ENCODE measurements around the gene RAB10. TPM values are rescaled to one million over a fixed set of nuclear protein-coding genes. Genes with fewer than 3 reads are reported as not detected.

Gene RAB10
- polyA plus RNA-seq (139 to 252 TPM (median 161 TPM) in 3 replicates), polyA minus RNA-seq (27.3 to 149 TPM (median 105 TPM) in 3 replicates)
- polyA plus RNA-seq (2011; ENCODE audit: low read depth): 328 TPM
- polyA plus RNA-seq (2011; cell fraction: cytosol; rRNA removed): 225 and 344 TPM in 2 replicates
- 141 and 287 TPM in 2 replicates for polyA plus RNA-seq (2011; cell fraction: nucleus; rRNA removed)
- 176 and 274 TPM in 2 replicates for polyA plus RNA-seq (2012; ENCODE audit: low replicate concordance)
- 202 TPM for polyA minus RNA-seq (2011; cell fraction: cytosol; rRNA and poly(A)+ RNA removed)
- 73.4 and 110 TPM in 2 replicates for polyA minus RNA-seq (2011; cell fraction: nucleus; rRNA and poly(A)+ RNA removed)

- Histone ChIP-seq H3K79me2 (ENCODE audit: control insufficient read depth, insufficient read depth, low read length) (peaks cover 53% of the 10 kb centered on the region), H3K36me3 (ENCODE audit: control insufficient read depth in 2 of 2, extremely low read depth in 1 of 2, insufficient read depth in 2 of 2, low read length in 2 of 2) (peaks cover 3 to 9% of the 10 kb centered on the region in 2 experiments), H3K9me3 (ENCODE audit: control insufficient read depth, low read depth, low read length) (no peaks in the 10 kb centered on the region), H3K4me3 (ENCODE audit: control insufficient read depth in 2 of 3, extremely low read depth in 1 of 3, insufficient read depth in 2 of 3, low read depth in 1 of 3, low read length in 3 of 3) (peak within 1 kb of the TSS; percentile 80 to 87 (median 86)), H3K4me1 (ENCODE audit: control insufficient read depth, extremely low read depth, insufficient read depth, low read length) (peaks cover 15% of the 10 kb centered on the region), H4K20me1 (ENCODE audit: control insufficient read depth, extremely low read depth, insufficient read depth, low read length) (peaks cover 23% of the 10 kb centered on the region), H3K4me2 (ENCODE audit: control insufficient read depth, extremely low read depth, insufficient read depth, low read depth, low read length) (peak within 1 kb of the TSS; percentile 93), H3K27me3 (ENCODE audit: control insufficient read depth, extremely low read depth, insufficient read depth, low read length) (no peaks in the 10 kb centered on the region), H3K9me1 (ENCODE audit: control insufficient read depth, extremely low read depth, insufficient read depth, low read length) (no peaks in the 10 kb centered on the region), H3K27ac (ENCODE audit: control insufficient read depth, insufficient read depth, low read length) (peak within 1 kb of the TSS; percentile 99), H3K9ac (ENCODE audit: control insufficient read depth, extremely low read depth, insufficient read depth, low read length) (peak within 1 kb of the TSS; percentile 98), H2AFZ (ENCODE audit: control insufficient read depth, low read length) (peak within 1 kb of the TSS; percentile 80)
- FAIRE-seq (peak; percentile 41), DNase-seq (ENCODE audit: low read depth, low spot score) (peak; percentile 97)
- TF ChIP-seq EZH2 (IDR thresholded peaks at IDR 0.05; ENCODE audit: low read length): no peak
- TF ChIP-seq CTCF (optimal IDR thresholded peaks at IDR 0.05 in 1 of 3, IDR thresholded peaks at IDR 0.05 in 1 of 3, conservative IDR thresholded peaks at IDR 0.05 in 1 of 3; ENCODE audit: extremely low read depth in 1 of 3, insufficient read depth in 2 of 3, low read length in 3 of 3): no peak
- dilution Hi-C loops (cut with MboI; ENCODE audit: extremely low pct_ligation_motif_present, low sequenced_read_pairs): no loop called here
Measured at GRCh38 chr2:26033818-26034636, at the start of gene RAB10. RAB10 (plus strand) TSS chr2:26034084; CDS start chr2:26034609, 525 bp downstream.

- no peaks in the 10 kb centered on the region for H3K36me3 ChIP-seq (ENCODE audit: control insufficient read depth in 2 of 2, extremely low read depth in 1 of 2, insufficient read depth in 2 of 2, low read length in 2 of 2)
- FAIRE-seq (no peak), DNase-seq (ENCODE audit: low read depth, low spot score) (no peak)
- H3K9ac ChIP-seq (ENCODE audit: control insufficient read depth, extremely low read depth, insufficient read depth, low read length): no peak overlapping the region
- H4K20me1 ChIP-seq (ENCODE audit: control insufficient read depth, extremely low read depth, insufficient read depth, low read length): no peaks in the 10 kb centered on the region
- H3K79me2 ChIP-seq (ENCODE audit: control insufficient read depth, insufficient read depth, low read length): no peaks in the 10 kb centered on the region
- no peak overlapping the region for H3K27ac ChIP-seq (ENCODE audit: control insufficient read depth, insufficient read depth, low read length)
- no peak overlapping the region for H3K4me2 ChIP-seq (ENCODE audit: control insufficient read depth, extremely low read depth, insufficient read depth, low read depth, low read length)
- H2AFZ ChIP-seq (ENCODE audit: control insufficient read depth, low read length): no peak overlapping the region
- no peaks in the 10 kb centered on the region for H3K9me3 ChIP-seq (ENCODE audit: control insufficient read depth, low read depth, low read length)
- dilution Hi-C loops (cut with MboI; ENCODE audit: extremely low pct_ligation_motif_present, low sequenced_read_pairs): no loop called here
- H3K4me1 ChIP-seq (ENCODE audit: control insufficient read depth, extremely low read depth, insufficient read depth, low read length): peaks cover 8% of the 10 kb centered on the region
- no peaks in the 10 kb centered on the region for H3K9me1 ChIP-seq (ENCODE audit: control insufficient read depth, extremely low read depth, insufficient read depth, low read length)
- no peak overlapping the region for H3K4me3 ChIP-seq (ENCODE audit: control insufficient read depth in 2 of 3, extremely low read depth in 1 of 3, insufficient read depth in 2 of 3, low read depth in 1 of 3, low read length in 3 of 3)
- H3K27me3 ChIP-seq (ENCODE audit: control insufficient read depth, extremely low read depth, insufficient read depth, low read length): no peaks in the 10 kb centered on the region
- no peak for TF ChIP-seq CTCF (optimal IDR thresholded peaks at IDR 0.05 in 1 of 3, IDR thresholded peaks at IDR 0.05 in 1 of 3, conservative IDR thresholded peaks at IDR 0.05 in 1 of 3; ENCODE audit: extremely low read depth in 1 of 3, insufficient read depth in 2 of 3, low read length in 3 of 3)
Measured at GRCh38 chr2:25988134-25988533, 45.8 kb upstream of the RAB10 start.

Data from keratinocyte (primary cell).